HG02938 (cell line): ENCODE results near the gene ZNF582.

Experiments
- ATAC-seq: cut with Tn5 transposase; IDR thresholded peaks from one replicate; pipeline ENCODE4 v1.9.1; 2021; ENCODE audit warnings: mild to moderate bottlenecking, moderate library complexity; ENCODE audit not compliant: unreplicated experiment

ZNF582 gene

GRCh38 chr19:56393119-56394012 is at the start of gene ZNF582:
ZNF582 (minus strand) TSS chr19:56393534; CDS start chr19:56391752, 1,782 bp downstream.
- ATAC-seq: peak; percentile 89

GRCh38 chr19:56441206-56441792 is 48.0 kb upstream of the ZNF582 start:
- no peak for ATAC-seq

GRCh38 chr19:56423985-56424353 is 30.6 kb upstream of the ZNF582 start:
- no peak for ATAC-seq

GRCh38 chr19:56423276-56423984 is 30.1 kb upstream of the ZNF582 start:
- ATAC-seq: no peak

GRCh38 chr19:56405062-56405461 is 11.7 kb upstream of the ZNF582 start:
- no peak for ATAC-seq

GRCh38 chr19:56404705-56405056 is 11.3 kb upstream of the ZNF582 start:
- no peak for ATAC-seq

GRCh38 chr19:56403764-56404704 is 10.7 kb upstream of the ZNF582 start, which contains the start of gene ZNF583:
ZNF583 (plus strand) TSS chr19:56404332; CDS start chr19:56407115, 2,783 bp downstream.
- peak; percentile 79 for ATAC-seq

- ATAC-seq: no peak
Observed at GRCh38 chr19:56403261-56403660, 9.9 kb upstream of the ZNF582 start.

GRCh38 chr19:56400485-56400884 is 7.2 kb upstream of the ZNF582 start:
- no peak for ATAC-seq

GRCh38 chr19:56398809-56399208 is 5.5 kb upstream of the ZNF582 start:
- no peak for ATAC-seq

- ATAC-seq: no peak
Observed at GRCh38 chr19:56383826-56384605, 9.3 kb downstream of the ZNF582 start.

- ATAC-seq: no peak
Observed at GRCh38 chr19:56377105-56377924, 16.0 kb downstream of the ZNF582 start.

GRCh38 chr19:56372281-56372680 is 21.1 kb downstream of the ZNF582 start:
- ATAC-seq: no peak

GRCh38 chr19:56369886-56370676 is 23.3 kb downstream of the ZNF582 start:
- no peak for ATAC-seq

GRCh38 chr19:56367829-56368711 is 25.3 kb downstream of the ZNF582 start:
- peak; percentile 61 for ATAC-seq

GRCh38 chr19:56360841-56361240 is 32.5 kb downstream of the ZNF582 start:
- ATAC-seq: no peak

GRCh38 chr19:56356944-56357343 is 36.4 kb downstream of the ZNF582 start:
- ATAC-seq: no peak
